HG03139 (cell line): ENCODE results near the gene RAB3A.

Experiments
- ATAC-seq: cut with Tn5 transposase; IDR thresholded peaks from one replicate; pipeline ENCODE4 v1.9.1; 2021; ENCODE audit not compliant: unreplicated experiment

Gene RAB3A

GRCh38 chr19:18202397-18202777 lies 1.5 kb downstream of the RAB3A start:
- ATAC-seq: no peak

GRCh38 chr19:18198374-18198773 lies 5.5 kb downstream of the RAB3A start:
- no peak for ATAC-seq

GRCh38 chr19:18197941-18198340 lies 5.9 kb downstream of the RAB3A start:
- no peak for ATAC-seq

DNA sequence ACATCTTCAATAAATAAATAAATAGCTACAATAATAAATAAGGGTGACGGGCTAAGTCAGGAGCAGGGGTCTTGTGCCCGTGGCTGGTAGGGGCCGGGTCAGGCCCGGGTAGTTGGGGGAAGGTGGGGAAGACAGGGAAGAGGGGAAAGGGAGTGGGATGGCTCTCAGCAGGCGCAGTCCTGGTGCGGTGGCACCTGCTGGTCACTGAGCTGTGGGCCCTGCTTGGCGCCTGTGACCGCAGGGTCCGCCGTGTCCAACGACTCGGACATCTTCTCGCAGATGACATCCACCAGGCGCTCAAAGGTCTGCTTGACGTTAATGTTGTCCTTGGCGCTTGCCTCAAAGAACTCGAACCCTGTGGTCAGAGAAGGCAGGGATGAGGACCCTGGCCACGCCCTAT lies 6.5 kb downstream of the RAB3A start:
- ATAC-seq: no peak

- no peak for ATAC-seq
These were observed 7.4 kb downstream of the RAB3A start for GRCh38 chr19:18196511-18196845.

GRCh38 chr19:18194554-18195238 lies 9.1 kb downstream of the RAB3A start:
- ATAC-seq: no peak

DNA sequence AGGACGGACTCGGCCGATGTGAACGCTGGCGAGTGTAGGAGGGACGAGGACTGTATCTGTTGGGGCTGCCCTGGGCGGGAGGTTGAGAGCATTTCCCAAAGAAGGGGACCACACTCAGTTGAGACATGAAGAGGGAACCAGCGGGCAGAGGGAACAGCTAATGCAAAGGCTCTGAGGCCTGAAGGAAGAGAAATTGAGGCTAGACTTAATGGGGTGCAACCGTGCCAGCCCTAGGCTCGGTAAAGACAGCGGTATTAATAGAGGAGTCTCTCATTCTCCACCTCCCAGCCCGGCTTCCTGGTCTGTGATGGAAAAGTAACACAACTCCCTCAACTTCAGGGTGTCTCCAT lies 9.7 kb downstream of the RAB3A start:
- no peak for ATAC-seq

DNA sequence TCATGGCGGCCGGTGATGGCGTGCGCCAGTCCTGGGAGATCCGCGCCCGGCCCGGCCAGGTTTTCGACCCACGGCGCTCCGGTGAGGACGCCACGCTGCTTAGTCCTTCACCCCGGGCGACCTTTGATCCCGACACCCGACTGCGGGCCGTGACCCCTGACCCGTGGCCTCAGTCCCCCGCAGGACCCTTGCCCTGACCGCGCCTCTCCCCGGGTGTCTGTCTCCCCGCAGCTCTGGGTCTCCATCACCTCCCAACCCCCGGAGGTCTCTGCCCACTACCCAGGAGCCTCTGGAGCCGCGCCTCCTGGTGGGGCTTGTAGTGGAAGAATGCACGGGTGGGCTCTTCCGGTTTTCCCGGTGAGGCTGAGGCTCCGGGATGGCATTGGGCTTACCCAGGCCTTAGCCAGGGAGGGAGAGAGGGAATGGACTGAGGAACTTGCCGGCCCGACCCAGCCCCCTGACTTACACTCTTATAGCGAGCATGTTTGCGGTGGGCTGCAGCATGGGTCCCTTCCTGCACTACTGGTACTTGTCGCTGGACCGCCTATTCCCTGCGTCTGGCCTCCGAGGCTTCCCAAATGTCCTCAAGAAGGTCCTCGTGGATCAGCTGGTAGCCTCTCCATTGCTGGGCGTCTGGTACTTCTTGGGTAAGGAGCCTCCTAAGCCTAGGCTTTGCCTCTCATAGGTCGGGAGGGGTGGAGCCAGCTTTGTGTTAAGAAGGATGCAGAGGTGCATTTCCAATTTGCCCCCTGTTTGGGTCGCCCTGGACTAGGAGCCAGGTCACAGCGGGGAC lies 10.3 kb downstream of the RAB3A start:
- ATAC-seq: no peak

DNA sequence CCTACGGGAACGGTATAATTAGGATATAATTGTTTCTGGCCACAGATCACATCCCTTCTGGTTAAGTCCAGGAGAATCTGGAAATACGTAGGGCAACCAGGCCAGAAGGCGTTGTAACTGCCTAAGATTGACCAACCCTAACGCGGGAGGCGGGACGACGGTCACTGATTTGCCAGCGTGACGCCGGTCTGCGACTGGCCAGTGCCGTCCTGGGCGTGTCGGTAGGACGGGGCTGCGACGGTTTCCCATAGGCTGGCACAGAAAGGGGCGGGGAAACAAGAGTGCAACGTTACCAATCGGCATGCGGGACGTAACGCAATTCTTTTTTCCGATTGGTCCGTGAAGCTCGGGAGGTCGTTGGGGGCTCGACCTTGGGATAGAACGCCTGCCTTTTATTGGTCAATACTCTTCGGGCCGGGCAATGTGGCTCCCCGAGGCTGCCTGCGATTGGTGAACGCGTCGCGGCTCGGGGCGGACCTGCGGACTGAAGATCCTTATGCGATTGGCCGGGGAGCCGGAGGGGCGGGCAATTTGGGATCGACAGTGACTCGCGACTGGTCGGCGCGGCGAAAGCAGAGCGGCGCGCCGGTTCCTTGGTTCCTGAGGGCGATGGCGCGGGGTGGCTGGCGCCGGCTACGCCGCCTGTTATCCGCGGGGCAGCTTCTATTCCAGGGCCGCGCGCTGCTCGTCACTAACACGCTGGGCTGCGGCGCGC lies 11.0 kb downstream of the RAB3A start, which contains the start of gene MPV17L2:
TSS of gene MPV17L2 (plus strand) at position 546 of the 715 bp plus-strand sequence. CDS start at position 610, 64 bp downstream.
- ATAC-seq: peak; percentile 74

GRCh38 chr19:18191640-18192062 lies 12.2 kb downstream of the RAB3A start:
- ATAC-seq: no peak

GRCh38 chr19:18190278-18190677 lies 13.6 kb downstream of the RAB3A start:
- no peak for ATAC-seq

- no peak for ATAC-seq
These were observed 18.3 kb downstream of the RAB3A start for GRCh38 chr19:18185538-18185937.

GRCh38 chr19:18183529-18183928 lies 20.3 kb downstream of the RAB3A start:
- no peak for ATAC-seq

DNA sequence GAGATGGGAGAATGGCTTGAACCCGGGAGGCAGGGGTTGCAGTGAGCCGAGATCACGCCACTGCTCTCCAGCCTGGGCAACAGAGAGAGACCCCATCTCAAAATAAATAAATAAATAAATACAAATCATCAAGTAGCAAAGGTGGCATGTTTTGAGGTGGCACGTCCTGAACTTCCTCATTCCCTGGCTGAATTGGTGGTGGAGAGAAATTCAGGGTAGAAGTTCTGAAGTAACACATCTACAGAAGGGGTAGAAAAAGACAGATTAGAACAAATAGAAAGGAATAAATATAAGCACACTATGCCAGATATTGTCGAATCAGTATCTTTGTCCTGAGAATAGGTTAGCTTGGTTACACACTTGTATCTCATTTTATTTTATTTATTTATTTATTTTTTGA lies 23.9 kb downstream of the RAB3A start:
- ATAC-seq: no peak

DNA sequence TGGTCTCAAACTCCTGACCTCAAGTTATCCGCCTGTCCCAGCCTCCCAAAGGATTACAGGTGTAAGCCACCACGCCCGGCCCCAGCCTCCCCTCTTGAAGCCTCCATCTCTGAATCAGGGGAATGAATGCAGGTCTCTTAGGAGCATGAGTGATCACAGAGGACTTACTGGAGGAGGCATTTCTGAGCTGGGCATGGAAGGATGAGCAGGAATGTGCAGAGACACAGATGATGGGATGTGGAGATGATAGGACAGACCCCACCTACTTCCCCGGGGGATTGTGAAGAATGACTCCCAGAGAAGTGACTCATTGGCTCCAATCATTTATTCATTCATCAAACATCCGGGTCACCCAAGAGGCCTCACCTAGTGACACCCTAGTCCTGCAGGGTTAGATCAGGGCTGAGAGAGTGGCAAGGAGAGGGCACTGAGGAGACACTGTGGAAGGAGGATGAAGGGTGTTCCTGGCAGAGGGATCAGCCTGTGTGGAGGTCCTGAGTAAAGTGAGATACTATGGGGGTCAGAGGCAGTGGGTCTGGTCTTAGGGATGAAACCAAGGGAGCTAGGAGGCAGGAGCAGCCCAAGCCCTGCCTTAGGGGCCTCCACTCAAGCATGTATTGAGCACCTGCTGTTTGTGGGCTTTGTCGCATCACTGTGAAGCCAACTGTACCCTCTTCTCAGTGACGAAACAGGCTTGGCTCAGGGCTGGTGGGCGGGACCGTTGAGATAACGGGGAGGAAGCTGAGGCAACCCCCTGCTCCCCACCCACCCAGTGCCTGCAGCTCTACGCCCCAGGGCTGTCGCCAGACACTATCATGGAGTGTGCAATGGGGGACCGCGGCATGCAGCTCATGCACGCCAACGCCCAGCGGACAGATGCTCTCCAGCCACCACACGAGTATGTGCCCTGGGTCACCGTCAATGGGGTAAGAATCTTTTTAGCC lies 27.2 kb downstream of the RAB3A start:
- ATAC-seq: no peak

DNA sequence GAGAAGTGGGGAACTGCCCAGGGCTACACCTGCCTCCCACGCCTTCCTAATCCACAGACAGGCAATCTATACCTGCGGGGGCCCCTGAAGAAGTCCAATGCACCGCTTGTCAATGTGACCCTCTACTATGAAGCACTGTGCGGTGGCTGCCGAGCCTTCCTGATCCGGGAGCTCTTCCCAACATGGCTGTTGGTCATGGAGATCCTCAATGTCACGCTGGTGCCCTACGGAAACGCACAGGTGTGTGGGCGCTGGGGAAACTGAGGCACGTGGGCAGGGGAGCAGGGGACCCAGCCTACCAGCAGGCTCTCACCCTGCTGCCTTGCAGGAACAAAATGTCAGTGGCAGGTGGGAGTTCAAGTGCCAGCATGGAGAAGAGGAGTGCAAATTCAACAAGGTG lies 28.9 kb downstream of the RAB3A start:
- no peak for ATAC-seq

DNA sequence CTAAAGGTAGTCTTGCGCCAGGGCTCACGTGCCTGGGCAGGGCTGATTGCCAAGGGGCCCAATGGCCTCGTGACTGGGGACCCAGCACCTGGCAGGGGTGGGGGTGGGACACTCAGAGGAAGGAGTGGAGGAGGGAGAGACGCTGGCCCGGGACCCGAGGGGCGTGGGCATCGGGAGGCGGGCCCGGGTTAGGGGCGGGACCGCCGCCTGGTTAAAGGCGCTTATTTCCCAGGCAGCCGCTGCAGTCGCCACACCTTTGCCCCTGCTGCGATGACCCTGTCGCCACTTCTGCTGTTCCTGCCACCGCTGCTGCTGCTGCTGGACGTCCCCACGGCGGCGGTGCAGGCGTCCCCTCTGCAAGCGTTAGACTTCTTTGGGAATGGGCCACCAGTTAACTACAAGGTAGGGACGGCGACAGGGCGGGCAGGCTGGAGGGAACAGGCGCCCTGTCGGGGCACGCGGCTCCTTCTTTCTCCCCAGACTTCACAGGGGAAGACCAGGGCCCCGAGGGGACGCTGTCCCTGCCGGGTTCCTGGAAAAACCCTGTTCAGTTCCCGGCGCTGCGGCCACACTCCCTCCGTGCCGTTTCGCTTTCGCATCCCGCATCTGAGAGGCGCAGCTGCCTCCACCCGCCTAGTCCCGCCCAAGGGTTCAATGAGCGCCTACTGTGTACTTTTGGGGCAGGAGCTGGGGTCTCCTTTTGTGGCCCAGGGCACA lies 30.1 kb downstream of the RAB3A start, which contains the start of gene IFI30:
TSS of gene IFI30 (plus strand) at position 242 of the 717 bp plus-strand sequence. CDS start at position 271, 29 bp downstream.
- ATAC-seq: no peak

- ATAC-seq: no peak
These were observed 30.7 kb downstream of the RAB3A start for GRCh38 chr19:18173054-18173571.

GRCh38 chr19:18172331-18173053 lies 31.4 kb downstream of the RAB3A start:
- no peak for ATAC-seq
